Measurements from ENCODE around the gene SLC25A26.
"Not testable (repeated sequence)": the region's sequence is repeated elsewhere in the genome, so short reads cannot be mapped to it uniquely, and the experiment has no call there.

SLC25A26 gene

GRCh38 chr3:66226093-66226492, 5.3 kb downstream of the SLC25A26 start:
- FAIRE-seq: not testable (repeated sequence)

GRCh38 chr3:66227051-66227450, 6.2 kb downstream of the SLC25A26 start:
- no peak for FAIRE-seq

More at GRCh38 chr3:66226093-66226492, 5.3 kb downstream of the SLC25A26 start:
- not testable (repeated sequence) for DNase-seq (ENCODE audit: low spot score)

GRCh38 chr3:66227915-66228314, 7.1 kb downstream of the SLC25A26 start:
- no peak for FAIRE-seq
- no peak for DNase-seq (ENCODE audit: low spot score)

More at GRCh38 chr3:66227051-66227450, 6.2 kb downstream of the SLC25A26 start:
- no peak for DNase-seq (ENCODE audit: low spot score)

- FAIRE-seq: no peak
- no peak for DNase-seq (ENCODE audit: low spot score)
Measured at GRCh38 chr3:66228707-66229106, 7.9 kb downstream of the SLC25A26 start.

GRCh38 chr3:66229931-66230330, 9.1 kb downstream of the SLC25A26 start:
- no peak for FAIRE-seq

GRCh38 chr3:66233033-66233432, 12.2 kb downstream of the SLC25A26 start:
- DNase-seq (ENCODE audit: low spot score) (no peak), FAIRE-seq (no peak)

More at GRCh38 chr3:66229931-66230330, 9.1 kb downstream of the SLC25A26 start:
- no peak for DNase-seq (ENCODE audit: low spot score)

GRCh38 chr3:66236281-66236680, 15.5 kb downstream of the SLC25A26 start:
- DNase-seq (ENCODE audit: low spot score): no peak
- no peak for FAIRE-seq

GRCh38 chr3:66237552-66237951, 16.8 kb downstream of the SLC25A26 start:
- no peak for FAIRE-seq
- no peak for DNase-seq (ENCODE audit: low spot score)

- no peak for FAIRE-seq
Measured at GRCh38 chr3:66239513-66240123, 18.8 kb downstream of the SLC25A26 start.

GRCh38 chr3:66241466-66241865, 20.7 kb downstream of the SLC25A26 start:
- DNase-seq (ENCODE audit: low spot score): no peak
- no peak for FAIRE-seq

More at GRCh38 chr3:66239513-66240123, 18.8 kb downstream of the SLC25A26 start:
- DNase-seq (ENCODE audit: low spot score): no peak

- no peak for FAIRE-seq
- no peak for DNase-seq (ENCODE audit: low spot score)
Measured at GRCh38 chr3:66242788-66243464, 22.1 kb downstream of the SLC25A26 start.

GRCh38 chr3:66248641-66249040, 27.8 kb downstream of the SLC25A26 start:
- no peak for DNase-seq (ENCODE audit: low spot score)
- no peak for FAIRE-seq

- FAIRE-seq: peak; percentile 64
- peak; percentile 20 for DNase-seq (ENCODE audit: low spot score)
Measured at GRCh38 chr3:66253790-66254620, 33.2 kb downstream of the SLC25A26 start.

- DNase-seq (ENCODE audit: low spot score): no peak
- no peak for FAIRE-seq
Measured at GRCh38 chr3:66255865-66256264, 35.1 kb downstream of the SLC25A26 start.

GRCh38 chr3:66256806-66257205, 36.0 kb downstream of the SLC25A26 start:
- FAIRE-seq: no peak
- DNase-seq (ENCODE audit: low spot score): no peak

- no peak for DNase-seq (ENCODE audit: low spot score)
- no peak for FAIRE-seq
Measured at GRCh38 chr3:66259566-66260255, 38.9 kb downstream of the SLC25A26 start.

GRCh38 chr3:66260431-66260830, 39.6 kb downstream of the SLC25A26 start:
- DNase-seq (ENCODE audit: low spot score): no peak
- no peak for FAIRE-seq

GRCh38 chr3:66261355-66261754, 40.6 kb downstream of the SLC25A26 start:
- FAIRE-seq (no peak), DNase-seq (ENCODE audit: low spot score) (peak; percentile 34)

- FAIRE-seq: no peak
- no peak for DNase-seq (ENCODE audit: low spot score)
Measured at GRCh38 chr3:66265649-66266048, 44.8 kb downstream of the SLC25A26 start.

- no peak for DNase-seq (ENCODE audit: low spot score)
- FAIRE-seq: no peak
Measured at GRCh38 chr3:66266551-66266950, 45.8 kb downstream of the SLC25A26 start.

- no peak for FAIRE-seq
- no peak for DNase-seq (ENCODE audit: low spot score)
Measured at GRCh38 chr3:66267031-66267430, 46.2 kb downstream of the SLC25A26 start.
